Psoas muscle (tissue), 8 donors: ENCODE measurements around the gene CUZD1. TPM values are rescaled to one million over a fixed set of nuclear protein-coding genes. Genes with fewer than 3 reads are reported as not detected.

Experiments used
- ATAC-seq, 4 donors: fragments of 200-7000 bp; cut with Tn5 transposase; one replicate each; pipeline ENCODE4 v1.9.1; 2020; ENCODE audit warnings: moderate library complexity in 3 of 4, mild to moderate bottlenecking in 2 of 4
- DNase-seq, 2 donors: peaks; one replicate each; pipeline ENCODE4 v3.0.0-alpha.2; 2020
- H3K27ac ChIP-seq: fragments of 200-600 bp; one replicate; pipeline ENCODE4 v1.8.0; 2022
- H3K27me3 ChIP-seq, 3 donors: fragments of 200-600 bp in 1 of 3; one replicate each; pipeline versions ENCODE4 v1.6.1 to v1.8.0; 2013 to 2022; ENCODE audit warnings: low read length in 2 of 3, mild to moderate bottlenecking in 2 of 3, moderate library complexity in 1 of 3; ENCODE audit not compliant: insufficient read depth in 3 of 3
- H3K36me3 ChIP-seq, 2 donors: fragments of 200-600 bp in 1 of 2; one replicate each; pipeline versions ENCODE4 v1.6.1 to v1.8.0; 2013 to 2022; ENCODE audit warnings: low read depth in 1 of 2, mild to moderate bottlenecking in 1 of 2, moderate library complexity in 1 of 2; ENCODE audit not compliant: insufficient read depth in 1 of 2
- H3K4me1 ChIP-seq: fragments of 200-600 bp; one replicate; pipeline ENCODE4 v1.8.0; 2022
- H3K4me3 ChIP-seq: fragments of 200-600 bp; one replicate; pipeline ENCODE4 v1.8.0; 2022; ENCODE audit warnings: mild to moderate bottlenecking
- H3K9me3 ChIP-seq: fragments of 200-600 bp; one replicate; pipeline ENCODE4 v1.8.0; 2022
- CTCF ChIP-seq: fragments of 200-600 bp; IDR thresholded peaks from one replicate; pipeline ENCODE4 v1.8.0; 2022; ENCODE audit warnings: antibody characterized with exemption
- WGBS, 3 donors: extraction: QIAGEN DNeasy Blood & Tissue Kit; methylation state at CpG; one replicate each; pipeline versions ENCODE4 v1.1.6 to v1.1.7; 2013; 5-methylcytosine and 5-hydroxymethylcytosine counted together
- intact Hi-C, 2 donors: fragments of 100-400 bp; cut with DNase I; formaldehyde crosslinking; loops; one replicate each; pipeline versions ENCODE4 v1.11.0 to v1.14.2; 2022
- polyA plus RNA-seq, 3 donors: library from polyadenylated mRNA; stranded (reverse); fragments of 200-250 nt; gene quantifications; one replicate each; pipeline ENCODE4 v1.2.3, GENCODE V29; 2013
- total RNA-seq, 4 donors: library from RNA; stranded (reverse); fragmentation: NEBNext Ultra II Directional in 2 of 4; extraction: Animal tissue kit (Norgen Biotek cat#: 25700) in 2 of 4; gene quantifications; one replicate each; pipeline versions ENCODE4 v1.2.1 to v1.2.4, GENCODE V29; 2021 to 2023
- donor health status: healthy with polysubstance abuse.
- donor health status: DM: no; HTN: no; CAD: no; lungs with moderate emphysema.
- donor health status: Bipolar disorder and iron deficiency.
- donor health status: healthy.
- donor health status: DM: yes; HTN: yes; CAD: no.
- donor health status: DM: no; HTN: no; CAD: no.
- donor health status: DM: no; HTN: no; CAD: no.
- donor health status: DM: yes; HTN: yes; CAD: no.

The CUZD1 gene
- total and polyA plus RNA-seq, 7 donors: 0.10 to 0.35 (median 0.18) TPM; not detected in 1

- H3K27ac ChIP-seq: no peak overlapping the region
- 73 to 77% (median 76%) methylated on average over 3 of the region's 3 CpGs for WGBS, 3 donors
- H3K9me3 ChIP-seq: no peaks in the 10 kb centered on the region
- no peak overlapping the region for H3K4me3 ChIP-seq
- intact Hi-C loops: no loop called here
- no peaks in the 10 kb centered on the region for H3K36me3 ChIP-seq
- H3K4me1 ChIP-seq: no peaks in the 10 kb centered on the region
- DNase-seq (no peak), ATAC-seq (no peak)
- H3K27me3 ChIP-seq: no peaks in the 10 kb centered on the region
- TF ChIP-seq CTCF: no peak
Observed at GRCh38 chr10:122855745-122856144, 10.1 kb upstream of the CUZD1 start.

GRCh38 chr10:122854648-122855047 is 9.0 kb upstream of the CUZD1 start:
- Histone ChIP-seq H3K36me3 (no peaks in the 10 kb centered on the region), H3K27ac (no peak overlapping the region), H3K4me3 (no peak overlapping the region), H3K27me3 (no peaks in the 10 kb centered on the region), H3K4me1 (no peaks in the 10 kb centered on the region), H3K9me3 (no peaks in the 10 kb centered on the region)
- TF ChIP-seq CTCF: no peak
- intact Hi-C loops: no loop called here
- no peak for DNase-seq
- no peak for ATAC-seq
- 59 to 71% (median 69%) methylated on average over 5 of the region's 5 CpGs for WGBS, 3 donors

- Histone ChIP-seq H3K4me3 (no peak overlapping the region), H3K4me1 (no peaks in the 10 kb centered on the region), H3K27ac (no peak overlapping the region), H3K27me3 (no peaks in the 10 kb centered on the region), H3K36me3 (no peaks in the 10 kb centered on the region), H3K9me3 (no peaks in the 10 kb centered on the region)
- intact Hi-C loops: no loop called here
- no peak for TF ChIP-seq CTCF
- no peak for ATAC-seq
- 96 to 100% (median 97%) methylated on average over 1 of the region's 1 CpG for WGBS, 3 donors
- no peak for DNase-seq
Observed at GRCh38 chr10:122853665-122854313, 8.1 kb upstream of the CUZD1 start.

- Histone ChIP-seq H3K36me3 (no peaks in the 10 kb centered on the region), H3K4me3 (no peak overlapping the region), H3K27me3 (no peaks in the 10 kb centered on the region), H3K9me3 (no peaks in the 10 kb centered on the region), H3K4me1 (no peaks in the 10 kb centered on the region), H3K27ac (no peak overlapping the region)
- intact Hi-C loops: no loop called here
- 95 to 99% (median 97%) methylated on average over 2 of the region's 2 CpGs for WGBS, 3 donors
- DNase-seq (no peak), ATAC-seq (no peak)
- TF ChIP-seq CTCF: no peak
Observed at GRCh38 chr10:122852261-122852660, 6.6 kb upstream of the CUZD1 start.
